ENCODE results near the gene RPL7A.
"Not testable (repeated sequence)": the region's sequence is repeated elsewhere in the genome, so short reads cannot be mapped to it uniquely, and the experiment has no call there.

DNA sequence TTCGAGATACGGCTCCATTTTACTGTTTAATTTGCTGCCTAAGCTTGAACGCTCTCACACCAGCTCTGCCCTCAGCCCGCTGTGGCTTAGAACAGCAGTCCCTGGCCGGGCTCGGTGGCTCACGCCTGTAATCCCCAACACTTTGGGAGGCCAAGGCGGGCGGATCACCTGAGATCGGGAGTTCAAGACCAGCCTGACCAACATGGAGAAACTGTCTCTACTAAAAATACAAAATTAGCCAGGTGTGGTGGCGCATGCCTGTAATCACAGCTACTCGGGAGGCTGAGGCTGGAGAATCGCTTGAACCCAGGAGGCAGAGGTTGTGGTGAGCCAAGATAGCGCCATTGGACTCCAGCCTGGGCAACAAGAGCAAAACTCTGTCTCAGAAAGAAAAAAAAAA, 29.3 kb downstream of the RPL7A start:
- TF ChIP-seq, protein P1, sequence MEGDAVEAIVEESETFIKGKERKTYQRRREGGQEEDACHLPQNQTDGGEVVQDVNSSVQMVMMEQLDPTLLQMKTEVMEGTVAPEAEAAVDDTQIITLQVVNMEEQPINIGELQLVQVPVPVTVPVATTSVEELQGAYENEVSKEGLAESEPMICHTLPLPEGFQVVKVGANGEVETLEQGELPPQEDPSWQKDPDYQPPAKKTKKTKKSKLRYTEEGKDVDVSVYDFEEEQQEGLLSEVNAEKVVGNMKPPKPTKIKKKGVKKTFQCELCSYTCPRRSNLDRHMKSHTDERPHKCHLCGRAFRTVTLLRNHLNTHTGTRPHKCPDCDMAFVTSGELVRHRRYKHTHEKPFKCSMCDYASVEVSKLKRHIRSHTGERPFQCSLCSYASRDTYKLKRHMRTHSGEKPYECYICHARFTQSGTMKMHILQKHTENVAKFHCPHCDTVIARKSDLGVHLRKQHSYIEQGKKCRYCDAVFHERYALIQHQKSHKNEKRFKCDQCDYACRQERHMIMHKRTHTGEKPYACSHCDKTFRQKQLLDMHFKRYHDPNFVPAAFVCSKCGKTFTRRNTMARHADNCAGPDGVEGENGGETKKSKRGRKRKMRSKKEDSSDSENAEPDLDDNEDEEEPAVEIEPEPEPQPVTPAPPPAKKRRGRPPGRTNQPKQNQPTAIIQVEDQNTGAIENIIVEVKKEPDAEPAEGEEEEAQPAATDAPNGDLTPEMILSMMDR (IDR thresholded peaks at IDR 0.05): not testable (repeated sequence)
- TF ChIP-seq POLR2A (IDR thresholded peaks at IDR 0.05): not testable (repeated sequence)
